ENCODE results near the gene CRLF2. TPM values are rescaled to one million over a fixed set of nuclear protein-coding genes. Genes with fewer than 3 reads are reported as not detected.
"Not testable (repeated sequence)": the region's sequence is repeated elsewhere in the genome, so short reads cannot be mapped to it uniquely, and the experiment has no call there.

Gene CRLF2
- total RNA-seq, 1 donor from 2014 or later, result not detected

- no peak for DNase-seq (ENCODE audit: low read depth)
Observed at GRCh38 chrX:1215123-1215823, 2.8 kb upstream of the CRLF2 start.

DNA sequence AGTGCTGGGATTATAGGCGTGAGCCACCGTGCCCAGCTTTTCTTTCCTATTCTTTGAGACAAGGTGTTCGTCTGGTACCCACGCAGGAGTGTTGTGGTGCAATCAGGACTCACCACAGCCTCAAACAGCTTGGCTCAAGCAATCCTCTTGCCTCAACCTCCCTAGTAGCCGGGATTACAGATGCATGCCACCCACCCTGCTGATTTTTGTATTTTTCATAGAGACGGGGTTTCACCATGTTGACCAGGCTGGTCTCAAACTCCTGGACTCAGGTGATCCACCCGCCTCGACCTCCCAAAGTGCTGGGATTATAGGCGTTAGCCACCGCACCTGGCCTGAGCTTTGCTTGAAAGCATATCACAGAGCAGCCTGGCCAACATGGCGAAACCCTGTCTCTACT, 1.5 kb upstream of the CRLF2 start:
- DNase-seq (ENCODE audit: low read depth), result no peak

GRCh38 chrX:1210844-1211243, 1.6 kb downstream of the CRLF2 start:
- DNase-seq (ENCODE audit: low read depth), result no peak

- no peak for DNase-seq (ENCODE audit: low read depth)
Observed at GRCh38 chrX:1207496-1208025, 4.9 kb downstream of the CRLF2 start.

DNA sequence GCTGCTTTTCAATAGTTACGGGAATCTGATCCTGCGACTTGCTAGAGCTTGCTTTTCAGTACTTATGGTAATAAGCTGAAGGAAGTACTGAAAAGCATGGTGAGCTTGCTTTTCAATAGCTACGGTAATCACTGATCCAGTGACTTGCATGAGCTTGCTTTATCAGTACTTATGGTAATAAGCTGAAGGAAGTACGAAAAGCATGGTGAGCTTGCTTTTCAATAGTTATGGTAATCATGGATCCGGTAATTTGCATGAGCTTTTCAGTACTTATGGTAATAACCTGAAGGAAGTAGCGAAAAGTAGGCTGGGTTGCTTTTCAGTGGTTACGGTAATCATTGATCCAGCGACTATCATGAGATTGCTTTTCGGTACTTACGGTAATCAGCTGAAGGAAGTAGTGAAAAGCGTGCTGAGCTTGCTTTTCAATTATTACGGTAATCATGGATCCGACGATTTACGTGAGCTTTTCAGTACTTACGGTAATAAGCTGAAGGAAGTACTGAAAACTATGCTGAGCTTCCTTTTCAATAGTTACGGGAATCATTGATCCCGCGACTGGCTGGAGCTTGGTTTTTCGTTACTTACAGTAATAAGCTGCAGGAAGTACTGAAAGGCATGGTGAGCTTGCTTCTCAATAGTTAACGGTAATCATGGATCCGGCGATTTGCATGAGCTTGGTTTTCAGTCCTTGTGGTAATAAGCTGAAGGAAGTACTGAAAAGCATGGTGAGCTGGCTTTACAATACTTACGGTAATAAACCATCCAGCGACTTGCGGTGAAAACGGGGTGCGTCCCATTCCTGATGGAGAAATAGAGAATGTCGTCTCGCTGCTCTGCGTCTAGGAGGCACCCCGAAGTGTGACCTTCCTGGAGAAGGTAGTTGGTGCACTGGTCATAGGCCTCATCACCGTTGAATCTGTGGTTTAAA, 6.5 kb downstream of the CRLF2 start:
- peak; percentile 47 for DNase-seq (ENCODE audit: low read depth)

GRCh38 chrX:1202251-1202650, 10.2 kb downstream of the CRLF2 start:
- DNase-seq (ENCODE audit: low read depth), result no peak

- no peak for DNase-seq (ENCODE audit: low read depth)
Observed at GRCh38 chrX:1196436-1196835, 16.0 kb downstream of the CRLF2 start.

- DNase-seq (ENCODE audit: low read depth), result not testable (repeated sequence)
Observed at GRCh38 chrX:1192196-1192595, 20.3 kb downstream of the CRLF2 start.

DNA sequence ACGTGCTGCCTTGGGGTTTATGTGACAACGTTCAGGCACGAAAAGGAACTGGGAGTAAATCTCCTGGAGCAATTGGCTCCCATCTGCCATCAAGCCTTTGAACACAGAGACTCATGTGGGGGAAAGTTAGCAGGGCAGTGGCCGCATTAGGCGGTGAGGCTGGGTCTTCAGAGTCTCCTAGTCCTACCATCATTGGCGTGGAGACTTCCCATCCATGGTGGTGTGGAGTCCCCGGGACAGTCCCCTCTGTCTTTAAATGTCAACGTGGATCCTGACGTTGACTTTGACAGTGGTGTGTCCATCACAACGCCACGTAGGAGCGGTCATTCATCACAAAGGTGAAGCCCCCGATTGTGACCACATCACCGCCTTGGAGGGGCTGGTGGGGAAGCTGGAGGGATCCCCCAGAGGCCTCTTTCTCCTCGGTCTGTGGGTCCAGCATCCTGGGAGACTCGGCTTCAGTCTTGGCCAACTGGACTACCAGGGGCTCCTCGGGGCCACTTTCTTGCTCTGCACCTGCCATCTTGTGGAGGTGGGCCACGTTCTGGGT, 21.8 kb downstream of the CRLF2 start:
- DNase-seq (ENCODE audit: low read depth), result no peak

GRCh38 chrX:1185561-1185960, 26.9 kb downstream of the CRLF2 start:
- no peak for DNase-seq (ENCODE audit: low read depth)

- no peak for DNase-seq (ENCODE audit: low read depth)
Observed at GRCh38 chrX:1182211-1182610, 30.2 kb downstream of the CRLF2 start.

- not testable (repeated sequence) for DNase-seq (ENCODE audit: low read depth)
Observed at GRCh38 chrX:1181661-1182060, 30.8 kb downstream of the CRLF2 start.

GRCh38 chrX:1181170-1181569, 31.3 kb downstream of the CRLF2 start:
- DNase-seq (ENCODE audit: low read depth), result no peak

GRCh38 chrX:1178580-1179057, 33.8 kb downstream of the CRLF2 start:
- DNase-seq (ENCODE audit: low read depth), result no peak

DNA sequence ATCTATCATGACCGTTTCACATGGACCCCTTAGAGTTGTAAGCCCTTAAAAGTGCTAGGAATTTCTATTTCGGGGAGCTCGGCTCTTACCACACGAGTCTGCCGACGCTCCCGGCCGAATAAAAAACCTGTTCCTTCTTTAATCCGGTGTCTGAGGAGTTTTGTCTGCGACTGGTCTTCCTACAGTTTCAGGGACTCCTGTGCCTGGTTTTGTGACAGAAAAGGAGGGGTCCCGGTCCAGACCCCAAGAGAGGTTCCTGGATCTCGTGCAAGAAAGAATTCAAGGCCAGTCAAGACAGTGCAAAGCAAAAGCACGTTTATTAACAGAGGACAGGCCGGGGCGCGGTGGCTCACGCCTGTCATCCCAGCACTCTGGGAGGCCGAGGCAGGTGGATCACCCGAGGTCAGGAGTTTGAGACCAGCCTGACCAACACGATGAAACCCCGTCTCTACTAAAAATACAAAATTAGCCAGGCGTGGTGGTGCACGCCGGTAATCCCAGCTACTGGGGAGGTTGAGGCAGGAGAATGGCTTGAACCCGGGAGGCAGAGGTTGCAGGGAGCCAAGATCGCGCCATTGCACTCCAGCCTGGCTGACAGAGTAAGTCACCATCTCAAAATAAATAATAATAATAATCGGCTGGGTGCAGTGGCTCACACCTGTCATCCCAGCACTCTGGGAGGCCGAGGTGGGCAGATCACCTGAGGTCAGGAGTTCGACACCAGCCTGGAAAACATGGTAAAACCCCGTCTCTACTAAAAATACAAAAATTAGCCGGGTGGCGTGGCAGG, 35.7 kb downstream of the CRLF2 start:
- not testable (repeated sequence) for DNase-seq (ENCODE audit: low read depth)

DNA sequence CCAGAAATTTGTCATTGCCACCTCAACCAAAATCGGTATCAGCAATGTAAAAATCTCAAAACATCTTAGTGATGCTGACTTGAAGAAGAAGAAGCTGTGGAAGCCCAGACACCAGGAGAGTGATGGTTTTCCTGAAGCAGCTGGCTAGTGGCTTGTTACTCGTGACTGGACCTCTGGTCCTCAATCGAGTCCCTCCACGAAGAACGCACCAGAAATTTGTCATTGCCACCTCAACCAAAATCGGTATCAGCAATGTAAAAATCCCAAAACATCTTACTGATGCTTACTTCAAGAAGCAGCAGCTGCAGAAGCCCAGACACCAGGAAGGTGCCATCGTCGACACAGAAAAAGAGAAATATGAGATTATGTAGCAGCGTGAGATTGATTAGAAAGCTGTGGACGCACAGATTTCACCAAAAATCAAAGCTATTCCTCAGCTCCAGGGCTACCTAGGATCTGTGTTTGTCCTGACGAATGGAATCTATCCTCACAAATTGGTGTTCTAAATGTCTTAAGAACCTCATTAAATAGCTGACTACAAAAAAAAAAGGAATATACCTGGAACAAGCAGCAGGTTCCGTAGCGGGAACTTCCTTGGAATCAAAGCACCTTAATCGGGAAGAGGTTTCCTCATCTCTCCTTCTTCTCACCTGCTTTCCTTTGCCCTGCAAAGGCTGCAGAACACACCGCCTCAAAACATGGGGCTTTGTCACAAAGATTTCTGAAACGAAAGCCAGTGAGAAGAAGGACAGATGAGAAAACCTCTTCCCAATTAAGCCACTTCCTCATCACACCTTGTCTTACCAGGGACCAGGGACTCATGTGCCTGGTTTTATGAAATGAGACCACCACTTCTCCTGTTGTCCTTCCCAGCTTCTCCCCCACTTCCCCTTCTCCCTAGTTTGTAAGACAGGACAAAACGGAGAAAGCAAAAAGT, 37.6 kb downstream of the CRLF2 start:
- DNase-seq (ENCODE audit: low read depth), result not testable (repeated sequence)

DNA sequence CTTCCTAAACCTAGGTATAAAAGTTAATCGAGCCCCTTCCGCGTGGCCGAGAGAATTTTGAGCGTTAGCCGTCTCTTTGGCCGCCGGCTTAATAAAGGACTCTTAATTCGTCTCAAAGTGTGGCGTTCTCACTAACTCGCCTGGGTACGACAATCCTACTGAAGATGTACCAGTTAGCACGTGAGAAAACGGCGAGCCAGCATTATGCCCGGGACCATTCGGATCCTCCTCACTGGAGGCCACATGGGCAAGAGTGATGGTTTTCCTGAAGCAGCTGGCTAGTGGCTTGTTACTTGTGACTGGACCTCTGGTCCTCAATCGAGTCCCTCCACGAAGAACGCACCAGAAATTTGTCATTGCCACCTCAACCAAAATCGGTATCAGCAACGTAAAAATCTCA, 39.0 kb downstream of the CRLF2 start:
- not testable (repeated sequence) for DNase-seq (ENCODE audit: low read depth)

DNA sequence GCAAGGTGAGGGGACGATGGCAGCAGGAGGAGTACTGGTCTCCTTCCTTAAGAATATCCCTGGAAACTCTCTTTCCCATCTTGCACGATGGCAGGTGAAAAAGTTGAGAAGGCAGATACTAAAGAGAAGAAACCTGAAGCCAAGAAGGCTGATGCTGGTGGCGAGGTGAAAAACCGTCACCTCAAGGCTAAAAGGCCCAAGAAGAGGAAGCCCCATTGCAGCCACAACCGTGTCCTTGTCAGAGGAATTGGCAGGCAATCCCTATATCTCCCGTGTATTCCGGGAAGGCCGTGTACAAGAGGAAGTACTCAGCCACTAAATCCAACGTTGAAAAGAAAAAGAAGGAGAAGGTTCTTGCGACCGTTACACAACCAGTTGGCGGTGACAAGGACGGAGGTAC, 40.0 kb downstream of the CRLF2 start:
- no peak for DNase-seq (ENCODE audit: low read depth)

DNA sequence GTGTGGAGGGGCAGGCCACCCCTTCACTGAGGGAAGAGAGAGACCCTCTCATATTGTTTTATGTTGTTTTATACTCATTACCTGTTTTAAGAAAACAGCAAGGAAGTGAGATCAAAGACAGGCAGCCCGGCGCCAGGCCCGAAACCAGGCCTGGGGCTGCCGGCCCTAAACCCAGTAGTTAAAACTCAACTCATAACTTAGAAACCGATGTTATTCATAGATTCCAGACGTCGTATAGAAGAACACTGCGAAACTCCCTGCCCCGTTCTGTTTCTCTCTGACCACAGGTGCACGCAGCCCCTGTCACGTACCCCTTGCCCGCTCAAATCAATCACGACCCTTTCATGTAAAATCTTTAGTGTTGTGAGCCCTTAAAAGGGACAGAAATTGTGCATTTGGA, 40.5 kb downstream of the CRLF2 start:
- not testable (repeated sequence) for DNase-seq (ENCODE audit: low read depth)

DNA sequence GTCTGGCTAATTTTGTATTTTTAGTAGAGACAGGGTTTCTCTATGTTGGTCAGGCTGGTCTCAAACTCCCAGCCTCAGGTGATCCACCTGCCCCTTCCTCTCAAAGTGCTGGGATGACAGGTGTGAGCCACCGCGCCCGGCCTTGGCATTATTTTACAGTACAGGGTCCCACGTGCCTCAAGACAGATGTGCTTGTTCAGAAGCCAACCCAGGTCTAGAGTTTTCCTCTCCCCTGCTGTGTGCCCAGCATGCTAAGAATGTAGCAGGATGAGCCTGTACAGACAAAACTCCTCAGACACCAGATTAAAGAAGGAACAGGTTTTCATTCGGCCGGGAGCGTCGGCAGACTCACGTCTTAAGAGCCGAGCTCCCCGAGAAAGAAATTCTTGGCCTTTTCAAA, 42.2 kb downstream of the CRLF2 start:
- DNase-seq (ENCODE audit: low read depth), result no peak
